AG04450 (cell line): ENCODE measurements around the gene NUP42. TPM values are rescaled to one million over a fixed set of nuclear protein-coding genes. Genes with fewer than 3 reads are reported as not detected.

Experiments
- CTCF ChIA-PET: fragments of 300-600, 350-600 bp; formaldehyde crosslinking; extraction: SDS; loops from one replicate; lab custom pipeline; 2022; ENCODE audit warnings: antibody characterized with exemption, inconsistent platforms; lab: Charles Lee
- POLR2A ChIA-PET: fragments of 350-600 bp; formaldehyde crosslinking; extraction: SDS; loops from one replicate; lab custom pipeline; 2021; ENCODE audit warnings: antibody characterized with exemption, inconsistent platforms; lab: Yijun Ruan, JAX
- DNase-seq: peaks from one replicate; pipeline ENCODE4 v3.0.0-alpha.2; 2011; ENCODE audit warnings: low read depth, low spot score
- H3K27ac ChIP-seq: one replicate; pipeline ENCODE4 v1.5.1; 2012; ENCODE audit warnings: low read depth, low read length, control low read depth
- H3K27me3 ChIP-seq: one replicate; pipeline ENCODE4 v1.6.0; 2012; ENCODE audit warnings: low read length; ENCODE audit not compliant: control insufficient read depth, insufficient read depth
- H3K4me3 ChIP-seq: 2 replicates; pipeline ENCODE4 v1.5.1; 2011; ENCODE audit warnings: mild to moderate bottlenecking, low read depth, low read length, control low read depth
- H3K9me3 ChIP-seq: 2 replicates; pipeline ENCODE4 v1.5.1; 2012; ENCODE audit warnings: low read length; ENCODE audit not compliant: control insufficient read depth, insufficient read depth
- CTCF ChIP-seq: IDR thresholded peaks from 2 replicates; pipeline ENCODE4 v1.5.1; 2011; ENCODE audit warnings: low read depth, low read length, control low read depth, inconsistent platforms
- polyA plus RNA-seq: library from polyadenylated mRNA; depleted of rRNA; stranded (reverse); fragments of >200 nt; gene quantifications from 2 replicates; pipeline ENCODE4 v1.2.3, GENCODE V29; 2011

Gene NUP42
- polyA plus RNA-seq, 1 experiment, result 17.4 TPM

GRCh38 chr7:23168111-23168885 is 13.6 kb upstream of the NUP42 start:
- TF ChIP-seq CTCF, result no peak
- no peak for DNase-seq
- ChIA-PET CTCF (interaction anchor here (0.6 to 1.0 kb wide), 3 partner anchors 15 to 440 kb away, joined by 3 to 14 read pairs (median 6); no protein-coding TSS in a partner anchor), POLR2A (no interaction called here)
- no peaks in the 10 kb centered on the region for H3K9me3 ChIP-seq
- H3K27me3 ChIP-seq, result no peaks in the 10 kb centered on the region
- no peak overlapping the region for H3K4me3 ChIP-seq
- no peak overlapping the region for H3K27ac ChIP-seq

GRCh38 chr7:23175938-23176337 is 5.9 kb upstream of the NUP42 start:
- no peaks in the 10 kb centered on the region for H3K27me3 ChIP-seq
- no peak for DNase-seq
- POLR2A ChIA-PET, result no interaction called here
- no peak overlapping the region for H3K27ac ChIP-seq
- H3K4me3 ChIP-seq, result no peak overlapping the region
- H3K9me3 ChIP-seq, result no peaks in the 10 kb centered on the region
- TF ChIP-seq CTCF, result no peak
- CTCF ChIA-PET, result no interaction called here

- Histone ChIP-seq H3K4me3 (peak overlapping the region; percentile 94), H3K27me3 (no peaks in the 10 kb centered on the region), H3K9me3 (no peaks in the 10 kb centered on the region), H3K27ac (no peak overlapping the region)
- ChIA-PET POLR2A (no interaction called here), CTCF (interaction anchor here (0.6 to 1.8 kb wide), 13 partner anchors 12 to 1968 kb away, joined by 3 to 14 read pairs (median 5); no protein-coding TSS in a partner anchor)
- TF ChIP-seq CTCF, result no peak
- no peak for DNase-seq
Observed at GRCh38 chr7:23183279-23184012, 1.6 kb downstream of the NUP42 start.

GRCh38 chr7:23184291-23184690 is 2.4 kb downstream of the NUP42 start:
- no peaks in the 10 kb centered on the region for H3K9me3 ChIP-seq
- no peak overlapping the region for H3K27ac ChIP-seq
- no peak for TF ChIP-seq CTCF
- no peak overlapping the region for H3K4me3 ChIP-seq
- POLR2A ChIA-PET, result no interaction called here
- DNase-seq, result no peak
- no peaks in the 10 kb centered on the region for H3K27me3 ChIP-seq
- CTCF ChIA-PET, result interaction anchor here (0.6 to 1.8 kb wide), 9 partner anchors 9 to 304 kb away, joined by 3 to 11 read pairs (median 6); no protein-coding TSS in a partner anchor
